ENCODE measurements around the gene SIX1.

DNA sequence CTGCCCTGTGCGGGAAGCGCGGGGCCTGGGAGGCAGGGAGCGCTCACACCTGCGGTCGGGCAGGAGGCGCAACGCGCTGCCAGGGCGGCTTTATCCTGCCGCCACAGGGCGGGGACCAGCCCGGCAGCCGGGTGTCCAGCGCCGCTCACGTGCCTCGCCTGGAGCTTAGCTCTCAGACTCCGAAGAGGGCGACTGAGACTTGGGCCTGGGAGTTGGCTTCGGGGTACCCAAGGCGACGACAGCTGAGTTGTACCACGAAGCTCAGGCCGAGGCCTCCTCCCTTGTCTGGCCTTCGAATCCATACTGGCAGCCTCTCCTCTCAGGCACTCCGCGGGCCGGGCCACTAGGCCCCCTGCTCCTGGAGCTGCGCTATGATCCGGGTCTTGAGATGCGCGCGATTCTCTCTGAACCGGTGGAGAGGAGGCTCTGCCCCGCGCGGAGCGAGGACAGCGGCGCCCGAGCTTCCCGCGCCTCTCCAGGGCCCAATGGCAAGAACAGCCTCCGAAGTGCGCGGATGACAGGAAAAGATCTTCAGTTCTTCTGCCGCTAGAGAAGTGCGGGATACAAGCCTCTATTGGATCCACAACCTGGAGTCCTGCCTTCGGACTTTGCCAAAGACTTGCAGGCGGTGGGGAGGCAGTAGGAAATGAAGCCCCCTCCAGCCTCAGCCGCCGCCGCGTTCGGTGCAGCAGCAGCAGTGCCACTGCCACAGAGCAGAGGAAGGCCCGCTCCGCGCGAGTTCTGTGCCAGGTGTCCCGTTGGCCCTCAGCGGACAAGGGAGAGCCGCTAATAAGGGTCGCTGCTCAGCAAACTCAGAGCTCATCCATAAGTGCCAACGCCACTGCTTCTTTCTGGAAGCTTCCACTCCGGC is 6.8 kb downstream of the SIX1 start:
- TF ChIP-seq CTCF (IDR thresholded peaks at IDR 0.05) (no peak), POLR2A (IDR thresholded peaks at IDR 0.05) (no peak), POLR2AphosphoS5 (IDR thresholded peaks at IDR 0.05; ENCODE audit: insufficient read depth in 1 of 2, low read depth in 1 of 2) (no peak)

Data from vagina (tissue), 2 donors.